H1 (cell line): ENCODE data around the gene UMAD1. TPM values are rescaled to one million over a fixed set of nuclear protein-coding genes. Genes with fewer than 3 reads are reported as not detected.

Experiments
- CTCF ChIA-PET: fragments of 300-600 bp; sonication (Branson Sonifier 250); formaldehyde crosslinking; loops from one replicate; lab custom pipeline; 2021; ENCODE audit not compliant: partially characterized antibody; lab: Charles Lee
- POLR2A ChIA-PET: fragments of 300-600 bp; sonication (Branson Sonifier 250); formaldehyde crosslinking; loops from one replicate; lab custom pipeline; 2021; ENCODE audit warnings: inconsistent platforms; ENCODE audit not compliant: partially characterized antibody; lab: Charles Lee
- DNase-seq, 2 experiments: peaks; one replicate each; pipeline versions ENCODE4 v3.0.0 to v3.0.0-alpha.2; 2010 to 2022; ENCODE audit warnings: low spot score in 2 of 2, low read depth in 1 of 2, mixed read lengths in 1 of 2
- FAIRE-seq: peaks from 2 replicates; lab custom pipeline; 2011; peaks lifted over from hg19 to GRCh38; lab: Jason Lieb, UNC
- H2AFZ ChIP-seq: 2 replicates; pipeline ENCODE4 v1.8.1; 2012; ENCODE audit warnings: low read length, inconsistent platforms
- H2AK5ac ChIP-seq: 2 replicates; pipeline ENCODE4 v1.6.1; 2013; ENCODE audit warnings: low read depth, low read length
- H2BK120ac ChIP-seq: replicated peaks from 2 replicates; pipeline ENCODE3; 2013; ENCODE audit warnings: low read depth, low read length, inconsistent platforms
- H2BK12ac ChIP-seq: 2 replicates; pipeline ENCODE4 v1.6.1; 2013; ENCODE audit warnings: low read depth, low read length
- H2BK15ac ChIP-seq: 2 replicates; pipeline ENCODE4 v1.6.1; 2013; ENCODE audit warnings: low read length
- H2BK20ac ChIP-seq: 2 replicates; pipeline ENCODE4 v1.6.1; 2013; ENCODE audit warnings: low read length
- H2BK5ac ChIP-seq: 2 replicates; pipeline ENCODE4 v1.6.1; 2013; ENCODE audit warnings: low read depth, low read length
- H3K14ac ChIP-seq: 2 replicates; pipeline ENCODE4 v1.6.1; 2013; ENCODE audit warnings: inconsistent platforms; ENCODE audit not compliant: insufficient read length
- H3K18ac ChIP-seq: 2 replicates; pipeline ENCODE4 v1.6.1; 2013; ENCODE audit warnings: low read length; ENCODE audit errors: extremely low read depth
- H3K23ac ChIP-seq: 2 replicates; pipeline ENCODE4 v1.6.1; 2013; ENCODE audit warnings: inconsistent platforms; ENCODE audit not compliant: insufficient read length
- H3K23me2 ChIP-seq: 2 replicates; pipeline ENCODE4 v1.6.1; 2013; ENCODE audit warnings: low read depth, low read length
- H3K27ac ChIP-seq: 2 replicates; pipeline ENCODE4 v1.6.1; 2011; ENCODE audit warnings: low read depth, low read length, inconsistent platforms
- H3K27me3 ChIP-seq, 4 experiments: replicated peaks in 1 of 4; 1 replicate in 1 of 4; 2 replicates in 3 of 4; pipeline versions ENCODE4 v1.6.1 to v1.8.1; 2011 to 2013; ENCODE audit warnings: low read length in 3 of 4, mild to moderate bottlenecking in 3 of 4, inconsistent platforms in 2 of 4, mixed read lengths in 2 of 4, moderate library complexity in 1 of 4; ENCODE audit not compliant: control insufficient read depth in 3 of 4, insufficient read depth in 3 of 4; ENCODE audit errors: extremely low read depth in 1 of 4
- H3K36me3 ChIP-seq, 4 experiments: 2 replicates each; pipeline versions ENCODE4 v1.6.1 to v1.8.1; 2011 to 2013; ENCODE audit warnings: mild to moderate bottlenecking in 4 of 4, low read length in 3 of 4, moderate library complexity in 2 of 4, control low read depth in 1 of 4, inconsistent platforms in 1 of 4; ENCODE audit not compliant: insufficient read depth in 4 of 4, control insufficient read depth in 2 of 4
- H3K4ac ChIP-seq: replicated peaks from 2 replicates; pipeline ENCODE3; 2013; ENCODE audit warnings: low read length, low read depth, mixed read lengths, inconsistent platforms; ENCODE audit not compliant: insufficient read length
- H3K4me1 ChIP-seq, 4 experiments: replicated peaks in 1 of 4; 1 replicate in 1 of 4; 2 replicates in 3 of 4; pipeline versions ENCODE4 v1.6.1 to v1.8.1; 2011 to 2013; ENCODE audit warnings: low read length in 3 of 4, inconsistent platforms in 2 of 4, mixed read lengths in 1 of 4; ENCODE audit not compliant: insufficient read depth in 4 of 4, control insufficient read depth in 3 of 4
- H3K4me2 ChIP-seq, 2 experiments: 2 replicates each; pipeline versions ENCODE4 v1.6.1 to v1.8.1; 2011 to 2013; ENCODE audit warnings: low read depth in 2 of 2, low read length in 2 of 2, control low read depth in 1 of 2, inconsistent platforms in 1 of 2, mild to moderate bottlenecking in 1 of 2; ENCODE audit not compliant: insufficient read depth in 1 of 2
- H3K4me3 ChIP-seq, 4 experiments: fragments of 200-600, 300-600 bp in 1 of 4; sonication (generic), shearing (Covaris generic), sonication (Bioruptor Twin) in 1 of 4; 2 replicates each; pipeline versions ENCODE4 v1.5.1 to v1.8.1; 2011 to 2016; ENCODE audit warnings: low read length in 4 of 4, low read depth in 3 of 4, control low read depth in 2 of 4, inconsistent platforms in 2 of 4, mild to moderate bottlenecking in 2 of 4, mixed read lengths in 1 of 4, moderate library complexity in 1 of 4; ENCODE audit not compliant: insufficient read depth in 2 of 4; ENCODE audit errors: extremely low read depth in 1 of 4
- H3K56ac ChIP-seq: replicated peaks from 2 replicates; pipeline ENCODE3; 2013; ENCODE audit warnings: low read depth, mild to moderate bottlenecking, mixed read lengths, low read length, inconsistent platforms; ENCODE audit not compliant: insufficient read length
- H3K79me1 ChIP-seq: 2 replicates; pipeline ENCODE4 v1.6.1; 2013; ENCODE audit warnings: low read depth, low read length, control low read depth
- H3K79me2 ChIP-seq, 2 experiments: 2 replicates each; pipeline versions ENCODE4 v1.6.1 to v1.8.1; 2012 to 2013; ENCODE audit warnings: low read length in 2 of 2, mild to moderate bottlenecking in 2 of 2, inconsistent platforms in 1 of 2; ENCODE audit not compliant: insufficient read depth in 2 of 2, control insufficient read depth in 1 of 2
- H3K9ac ChIP-seq, 4 experiments: replicated peaks in 1 of 4; 1 replicate in 1 of 4; 2 replicates in 3 of 4; pipeline versions ENCODE4 v1.6.1 to v1.8.1; 2011 to 2013; ENCODE audit warnings: low read depth in 3 of 4, low read length in 3 of 4, control low read depth in 2 of 4, mild to moderate bottlenecking in 2 of 4, moderate library complexity in 2 of 4, inconsistent platforms in 1 of 4; ENCODE audit errors: extremely low read depth in 1 of 4
- H3K9me3 ChIP-seq, 2 experiments: 2 replicates each; pipeline versions ENCODE4 v1.6.1 to v1.8.1; 2012 to 2013; ENCODE audit warnings: mild to moderate bottlenecking in 2 of 2, moderate library complexity in 2 of 2, control low read depth in 1 of 2, inconsistent platforms in 1 of 2, low read depth in 1 of 2, low read length in 1 of 2, mixed read lengths in 1 of 2; ENCODE audit not compliant: insufficient read depth in 2 of 2
- H4K20me1 ChIP-seq, 2 experiments: replicated peaks in 1 of 2; 2 replicates each; pipeline versions ENCODE3 to v1.8.1; 2011 to 2013; ENCODE audit warnings: inconsistent platforms in 2 of 2, low read length in 2 of 2, mild to moderate bottlenecking in 1 of 2; ENCODE audit not compliant: insufficient read depth in 2 of 2, control insufficient read depth in 1 of 2
- H4K5ac ChIP-seq: 2 replicates; pipeline ENCODE4 v1.6.1; 2013; ENCODE audit warnings: low read length, low read depth, mixed read lengths, inconsistent platforms; ENCODE audit not compliant: insufficient read length
- H4K8ac ChIP-seq: 2 replicates; pipeline ENCODE4 v1.8.0; 2013; ENCODE audit warnings: mild to moderate bottlenecking, moderate library complexity, low read length, inconsistent platforms; ENCODE audit not compliant: insufficient read depth; ENCODE audit errors: extremely low read depth
- H4K91ac ChIP-seq: replicated peaks from 2 replicates; pipeline ENCODE3; 2013; ENCODE audit warnings: low read length, mixed read lengths, inconsistent platforms; ENCODE audit not compliant: insufficient read length
- CREB1 ChIP-seq: IDR thresholded peaks from 2 replicates; pipeline ENCODE4 v1.6.1; 2012; ENCODE audit warnings: inconsistent platforms
- CTBP2 ChIP-seq: IDR thresholded peaks from 2 replicates; pipeline ENCODE4 v1.7.0; 2011; ENCODE audit warnings: borderline replicate concordance, mild to moderate bottlenecking, moderate library complexity, mixed read lengths, low read length; ENCODE audit not compliant: insufficient read depth, insufficient read length
- KDM1A ChIP-seq: fragments of 200-600, 300-600 bp; sonication (generic); IDR thresholded peaks from 2 replicates; pipeline ENCODE4 v1.7.1; 2016; ENCODE audit warnings: mild to moderate bottlenecking, low read length, borderline replicate concordance
- MAFK ChIP-seq: IDR thresholded peaks from 2 replicates; pipeline ENCODE4 v1.6.1; 2012; ENCODE audit warnings: low read depth, mild to moderate bottlenecking, improper control_type of control experiment, low read length
- NANOG ChIP-seq: IDR thresholded peaks from 2 replicates; pipeline ENCODE4 v1.6.1; 2011; ENCODE audit warnings: low read length, low read depth, mild to moderate bottlenecking, inconsistent platforms; ENCODE audit not compliant: insufficient read depth, poor library complexity, severe bottlenecking
- SIX5 ChIP-seq: IDR thresholded peaks from 2 replicates; pipeline ENCODE4 v1.6.1; 2011; ENCODE audit warnings: mild to moderate bottlenecking, low read depth, low read length
- TBP ChIP-seq: IDR thresholded peaks from 2 replicates; pipeline ENCODE4 v1.6.1; 2011; ENCODE audit warnings: low read depth, low read length, improper control_type of control experiment
- TEAD4 ChIP-seq: IDR thresholded peaks from 2 replicates; pipeline ENCODE4 v1.6.1; 2012; ENCODE audit warnings: low read depth, low read length, inconsistent platforms, mixed read lengths
- WGBS, 2 experiments: shearing (Covaris generic) in 1 of 2; methylation state at CpG; one replicate each; pipeline versions ENCODE4 v1.1.6 to v1.1.7; 2013 to 2015; ENCODE audit warnings: low lambda C conversion rate in 2 of 2, mixed read lengths in 2 of 2, inconsistent platforms in 1 of 2, low coverage in 1 of 2, missing lambda C conversion rate in 1 of 2; ENCODE audit not compliant: insufficient replicate concordance in 2 of 2, insufficient coverage in 1 of 2, insufficient read length in 1 of 2; ENCODE audit errors: extremely low coverage in 1 of 2, missing lambda C conversion rate in 1 of 2; 5-methylcytosine and 5-hydroxymethylcytosine counted together
- polyA plus RNA-seq, 7 experiments: library from polyadenylated mRNA; depleted of rRNA in 3 of 7; stranded (reverse) in 5 of 7; unstranded in 2 of 7; fragments of >200 nt in 5 of 7; fragments of 200-250 nt in 2 of 7; gene quantifications; 1 replicate in 5 of 7; 2 replicates in 1 of 7; 4 replicates in 1 of 7; pipeline versions ENCODE4 v1.2.1 to v1.2.3, GENCODE V29; 2011 to 2013; ENCODE audit warnings: missing spikeins in 2 of 7, mixed read lengths in 2 of 7
- total RNA-seq: library from RNA; stranded (reverse); fragmentation: NEBNext Ultra II Directional; extraction: Animal tissue kit (Norgen Biotek cat#: 25700); gene quantifications from 2 replicates; pipeline ENCODE4 v1.2.1, GENCODE V29; 2021
- TF ChIP-seq, protein P1 (sequence below): IDR thresholded peaks from 2 replicates; pipeline ENCODE4 v1.6.1; 2011; ENCODE audit warnings: low read length, improper control_type of control experiment

UMAD1 gene
- total and polyA plus RNA-seq, 2 of the 8 experiments (the other 6 are each of a cell fraction or from before 2014, with no cell fraction given) = 10.4 to 12.3 TPM

DNA sequence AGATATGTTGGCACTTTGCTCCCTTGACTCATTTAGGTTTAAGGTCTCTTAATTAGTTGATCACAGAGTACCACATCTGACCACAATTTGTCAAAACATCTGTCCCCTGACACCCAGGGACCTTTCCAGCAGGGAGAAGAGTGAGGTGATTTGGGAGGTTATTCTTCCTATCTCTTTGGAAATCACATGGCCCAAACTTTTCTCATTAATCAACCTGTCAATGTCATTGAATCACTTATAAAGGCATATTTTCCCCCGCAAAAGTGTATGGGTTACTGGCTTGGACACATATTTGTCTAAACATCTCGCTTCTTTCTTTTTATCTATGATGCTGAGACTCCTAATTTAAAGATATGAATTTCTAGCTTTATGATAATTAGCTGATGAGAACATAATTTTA lies 170.3 kb downstream of the UMAD1 start:
- Histone ChIP-seq H3K4me3 (no peak overlapping the region), H3K56ac (no peak overlapping the region), H2BK20ac (no peak overlapping the region), H3K27me3 (no peaks in the 10 kb centered on the region), H3K36me3 (no peaks in the 10 kb centered on the region), H3K18ac (no peak overlapping the region), H3K23ac (no peak overlapping the region), H3K4me2 (no peak overlapping the region), H4K8ac (no peak overlapping the region), H3K79me1 (no peaks in the 10 kb centered on the region), H3K9ac (no peak overlapping the region), H2BK5ac (no peak overlapping the region), H2AFZ (no peak overlapping the region), H3K23me2 (no peaks in the 10 kb centered on the region), H4K91ac (no peak overlapping the region), H3K14ac (no peak overlapping the region), H4K5ac (no peak overlapping the region), H3K4me1 (no peaks in the 10 kb centered on the region), H2BK15ac (no peak overlapping the region)
- ChIA-PET CTCF (no interaction called here), POLR2A (no interaction called here)
- FAIRE-seq = no peak
- TF ChIP-seq TBP (no peak), TEAD4 (no peak), MAFK (no peak), NANOG (no peak), KDM1A (no peak), SIX5 (no peak), CREB1 (no peak), CTBP2 (no peak)
- TF ChIP-seq, protein P1, sequence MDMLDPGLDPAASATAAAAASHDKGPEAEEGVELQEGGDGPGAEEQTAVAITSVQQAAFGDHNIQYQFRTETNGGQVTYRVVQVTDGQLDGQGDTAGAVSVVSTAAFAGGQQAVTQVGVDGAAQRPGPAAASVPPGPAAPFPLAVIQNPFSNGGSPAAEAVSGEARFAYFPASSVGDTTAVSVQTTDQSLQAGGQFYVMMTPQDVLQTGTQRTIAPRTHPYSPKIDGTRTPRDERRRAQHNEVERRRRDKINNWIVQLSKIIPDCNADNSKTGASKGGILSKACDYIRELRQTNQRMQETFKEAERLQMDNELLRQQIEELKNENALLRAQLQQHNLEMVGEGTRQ = no peak
- TF ChIP-seq, all 59 proteins: peak for 0
- WGBS, 2 experiments = 86% methylated on average over 2 of the region's 2 CpGs; no CpG with 5 or more reads in 1 of the 2 experiments
- Histone ChIP-seq H3K4ac (no peak overlapping the region), H3K27ac (no peak overlapping the region), H2BK120ac (no peak overlapping the region), H3K9me3 (no peaks in the 10 kb centered on the region), H3K79me2 (no peaks in the 10 kb centered on the region), H2BK12ac (no peak overlapping the region), H2AK5ac (no peak overlapping the region), H4K20me1 (no peaks in the 10 kb centered on the region)
- DNase-seq = no peak
